Gastrocnemius medialis (tissue), 4 donors: ENCODE data around the gene DYRK1A.

ENCODE experiments used
- POLR2A ChIP-seq, 2 donors: fragments of 450-650 bp; IDR thresholded peaks; one replicate each; pipeline ENCODE4 v1.6.1; 2017; ENCODE audit warnings: antibody characterized with exemption in 2 of 2, mild to moderate bottlenecking in 2 of 2, moderate library complexity in 2 of 2
- TF ChIP-seq, protein P1 (sequence below), 5 experiments: fragments of 450-650 bp in 3 of 5; fragments of 200-600 bp in 2 of 5; sonication (generic) in 2 of 5; IDR thresholded peaks in 4 of 5; conservative IDR thresholded peaks in 1 of 5; 1 replicate in 4 of 5; 2 replicates in 1 of 5; pipeline ENCODE4 v1.5.1; 2016 to 2019; ENCODE audit warnings: antibody characterized with exemption in 5 of 5, mild to moderate bottlenecking in 3 of 5, moderate library complexity in 3 of 5

- TF ChIP-seq POLR2A (IDR thresholded peaks at IDR 0.05): no peak
- TF ChIP-seq, protein P1, sequence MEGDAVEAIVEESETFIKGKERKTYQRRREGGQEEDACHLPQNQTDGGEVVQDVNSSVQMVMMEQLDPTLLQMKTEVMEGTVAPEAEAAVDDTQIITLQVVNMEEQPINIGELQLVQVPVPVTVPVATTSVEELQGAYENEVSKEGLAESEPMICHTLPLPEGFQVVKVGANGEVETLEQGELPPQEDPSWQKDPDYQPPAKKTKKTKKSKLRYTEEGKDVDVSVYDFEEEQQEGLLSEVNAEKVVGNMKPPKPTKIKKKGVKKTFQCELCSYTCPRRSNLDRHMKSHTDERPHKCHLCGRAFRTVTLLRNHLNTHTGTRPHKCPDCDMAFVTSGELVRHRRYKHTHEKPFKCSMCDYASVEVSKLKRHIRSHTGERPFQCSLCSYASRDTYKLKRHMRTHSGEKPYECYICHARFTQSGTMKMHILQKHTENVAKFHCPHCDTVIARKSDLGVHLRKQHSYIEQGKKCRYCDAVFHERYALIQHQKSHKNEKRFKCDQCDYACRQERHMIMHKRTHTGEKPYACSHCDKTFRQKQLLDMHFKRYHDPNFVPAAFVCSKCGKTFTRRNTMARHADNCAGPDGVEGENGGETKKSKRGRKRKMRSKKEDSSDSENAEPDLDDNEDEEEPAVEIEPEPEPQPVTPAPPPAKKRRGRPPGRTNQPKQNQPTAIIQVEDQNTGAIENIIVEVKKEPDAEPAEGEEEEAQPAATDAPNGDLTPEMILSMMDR (IDR thresholded peaks at IDR 0.05 in 4 of 5, conservative IDR thresholded peaks at IDR 0.05 in 1 of 5): no peak
These were observed 93.0 kb downstream of the DYRK1A start for GRCh38 chr21:37459575-37459974.
